DMS79 treated with DMSO at 0.1 percent for 48 hours (cell line): ENCODE results near the gene PLXNC1.

Source experiments
- DNase-seq: peaks from one replicate; lab custom pipeline; 2025; lab: John Stamatoyannopoulos, UW

The PLXNC1 gene

DNA sequence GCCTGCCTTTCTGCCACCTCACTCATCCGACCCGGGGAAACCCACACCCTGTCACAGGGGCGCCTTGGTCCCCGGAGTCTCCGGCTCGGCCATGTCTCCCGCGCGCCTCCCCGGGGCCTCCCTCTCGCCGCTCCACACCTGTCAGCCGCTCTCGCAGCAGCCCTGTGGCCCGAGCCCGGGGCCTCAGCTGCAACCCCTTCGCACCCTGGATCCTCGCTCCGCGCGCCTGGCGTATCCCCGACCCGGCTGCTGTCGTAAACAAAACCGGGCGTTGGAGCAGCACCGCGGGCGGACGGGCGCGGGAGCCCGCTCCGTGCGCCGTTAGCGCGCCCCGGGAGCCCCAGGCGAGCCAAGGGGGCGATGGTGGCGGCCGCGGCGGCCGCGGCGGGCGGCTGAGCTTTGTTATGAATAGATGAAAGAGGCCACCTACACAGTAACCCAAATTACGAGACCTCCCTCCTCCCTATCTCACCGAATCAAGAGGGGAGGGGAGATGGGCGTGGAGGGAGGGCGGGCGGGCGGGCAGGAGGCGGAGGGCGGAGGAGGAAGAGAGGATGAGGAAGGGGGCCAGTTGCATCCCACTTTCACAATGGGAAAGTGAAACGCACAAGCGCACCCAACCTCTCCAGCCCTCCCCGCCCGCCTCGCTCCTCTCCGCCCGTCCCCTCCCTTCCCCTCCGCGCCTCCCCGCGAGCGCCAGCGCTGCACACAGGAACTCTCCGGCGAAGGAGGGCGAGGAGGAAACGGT lies at the start of gene PLXNC1:
TSS of gene PLXNC1 (plus strand) at position 587 of the 748 bp plus-strand sequence. CDS start 395 bp downstream, outside the sequence.
- peak; percentile 45 for DNase-seq

DNA sequence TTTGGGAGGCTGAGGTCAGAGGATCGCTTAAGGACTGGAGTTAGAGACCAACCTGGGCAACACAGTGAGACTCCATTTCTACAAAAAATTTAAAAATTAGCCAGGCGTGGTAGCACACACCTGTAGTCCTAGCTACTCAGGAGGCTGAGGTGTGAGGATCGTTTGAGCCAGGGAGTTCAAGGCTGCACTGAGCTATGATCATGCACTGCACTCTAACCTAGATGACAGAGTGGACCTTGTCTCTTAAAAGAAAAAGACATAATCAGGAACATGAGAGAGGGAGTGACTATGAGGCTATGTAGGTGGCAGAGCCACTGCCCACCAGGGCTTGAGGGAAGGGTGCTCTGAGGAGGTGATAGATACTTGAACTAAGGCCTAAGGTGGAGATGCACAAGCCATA lies 49.2 kb upstream of the PLXNC1 start:
- no peak for DNase-seq

DNA sequence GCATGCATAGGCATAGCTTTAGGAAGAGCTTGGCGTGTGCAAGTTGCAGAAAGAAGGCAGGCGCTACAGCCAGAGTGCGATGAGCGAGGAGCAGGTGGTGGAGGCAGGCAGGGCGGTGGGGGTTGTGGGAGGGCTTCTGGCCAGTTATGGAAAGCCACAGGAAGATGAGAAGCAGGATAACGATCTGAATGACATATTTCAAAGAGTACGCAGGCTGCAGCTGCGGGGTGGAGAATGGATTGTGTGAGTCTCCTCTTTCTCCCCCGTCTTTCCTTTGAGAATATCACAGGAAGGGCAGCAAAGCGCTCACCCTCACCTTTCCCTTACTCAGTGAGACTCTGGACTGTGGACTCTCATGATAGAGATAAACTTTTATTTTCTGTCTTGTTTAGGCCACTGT lies 48.7 kb upstream of the PLXNC1 start:
- peak; percentile 31 for DNase-seq

DNA sequence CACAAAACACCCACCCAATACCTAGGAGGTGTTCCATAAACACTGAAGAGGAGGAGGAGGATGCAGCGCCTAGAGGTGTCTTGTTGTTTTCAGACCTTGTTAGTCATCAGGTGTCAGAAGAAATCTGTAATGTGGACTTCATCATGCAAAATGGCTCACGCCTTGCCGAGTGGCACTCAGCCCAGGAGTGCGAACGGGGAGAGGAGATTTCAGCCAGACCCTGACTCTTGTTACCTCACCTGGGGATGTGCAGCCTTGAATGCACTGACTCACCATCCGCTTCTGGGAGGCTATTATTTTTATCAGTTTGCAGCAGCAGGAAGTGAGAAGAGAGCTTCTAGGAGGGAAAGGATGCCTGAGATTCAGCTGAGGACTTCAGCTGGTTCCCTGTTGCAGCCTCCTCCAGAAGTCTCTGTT lies 48.2 kb upstream of the PLXNC1 start:
- no peak for DNase-seq

DNA sequence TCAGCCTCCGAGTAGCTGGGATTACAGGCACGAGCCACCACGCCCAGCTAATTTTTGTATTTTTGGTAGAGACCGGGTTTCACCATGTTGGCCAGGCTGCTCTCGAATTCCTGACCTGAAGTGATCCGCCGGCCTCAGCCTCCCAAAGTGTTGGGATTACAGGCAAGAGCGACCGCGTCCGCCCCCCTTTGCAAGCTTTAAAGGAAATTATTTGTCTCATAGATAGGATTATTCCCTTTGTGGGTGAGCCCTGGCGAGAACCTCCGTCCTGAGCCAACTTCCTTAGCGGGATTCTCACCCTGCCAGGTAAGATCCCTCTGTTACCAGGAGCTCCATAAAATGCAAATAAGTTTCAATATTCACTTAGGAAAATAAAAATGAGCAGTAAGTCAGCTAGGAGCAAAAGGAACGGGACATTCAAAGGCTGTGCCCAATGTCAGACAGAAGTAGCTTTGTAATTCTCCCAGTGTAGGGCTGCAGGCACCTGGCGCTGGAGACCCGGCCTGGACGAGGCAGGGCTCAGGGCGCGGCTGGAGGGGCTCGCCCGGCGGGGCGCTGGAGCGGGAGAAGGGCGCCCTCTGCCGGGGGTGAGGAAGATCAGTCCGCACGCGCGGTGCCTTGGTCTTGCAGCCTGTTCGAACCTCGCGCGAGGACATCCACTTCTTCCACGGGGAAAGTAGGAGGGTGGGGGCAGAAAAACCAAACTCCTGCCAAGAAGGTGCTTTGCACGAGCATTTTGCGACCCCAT lies 47.2 kb upstream of the PLXNC1 start:
- DNase-seq, result peak; percentile 80

DNA sequence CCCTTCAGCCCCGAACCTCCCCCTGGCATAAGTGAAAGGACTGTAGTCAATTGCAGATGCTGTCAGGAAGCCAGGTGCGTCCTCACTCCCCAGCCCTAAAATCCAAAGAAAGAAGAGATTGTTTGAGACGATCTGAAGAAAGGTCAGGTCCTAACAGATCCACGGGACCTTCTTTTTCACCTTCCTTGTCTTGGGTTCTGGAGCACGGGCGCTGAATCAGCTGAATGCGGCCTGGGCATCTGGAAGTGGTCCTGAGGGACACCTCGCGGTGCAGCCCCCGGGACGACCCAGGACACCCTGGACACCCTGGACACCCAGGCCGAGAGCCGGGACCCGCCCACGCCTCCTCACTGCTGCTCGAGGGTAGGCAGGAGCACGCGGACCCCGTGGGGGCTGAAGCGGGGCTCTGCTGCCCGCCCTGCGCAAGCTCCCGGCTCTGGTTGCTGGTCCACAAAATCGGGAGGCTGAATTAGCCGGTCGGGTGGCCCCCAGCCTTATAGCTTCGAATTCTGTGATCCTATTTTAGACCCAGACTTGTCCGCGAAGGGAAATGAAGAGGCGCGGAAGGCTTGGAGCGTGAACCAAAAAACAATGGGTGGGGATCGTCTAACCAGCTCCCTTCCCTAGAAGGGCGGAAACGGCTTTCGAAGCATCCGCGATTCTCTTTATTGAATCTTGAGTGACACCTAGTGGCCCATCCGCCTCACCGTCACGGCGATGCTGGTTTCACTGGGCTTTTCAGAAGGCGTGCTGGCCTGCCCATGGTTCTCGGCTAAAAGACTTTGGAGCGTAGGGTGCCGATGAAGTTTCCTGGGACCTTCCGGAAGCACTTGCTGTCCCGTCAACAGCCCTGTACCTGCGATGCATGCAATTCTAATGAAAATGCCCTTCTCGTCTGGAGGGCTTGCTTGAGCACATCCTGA lies 46.4 kb upstream of the PLXNC1 start:
- DNase-seq, result peak; percentile 84

DNA sequence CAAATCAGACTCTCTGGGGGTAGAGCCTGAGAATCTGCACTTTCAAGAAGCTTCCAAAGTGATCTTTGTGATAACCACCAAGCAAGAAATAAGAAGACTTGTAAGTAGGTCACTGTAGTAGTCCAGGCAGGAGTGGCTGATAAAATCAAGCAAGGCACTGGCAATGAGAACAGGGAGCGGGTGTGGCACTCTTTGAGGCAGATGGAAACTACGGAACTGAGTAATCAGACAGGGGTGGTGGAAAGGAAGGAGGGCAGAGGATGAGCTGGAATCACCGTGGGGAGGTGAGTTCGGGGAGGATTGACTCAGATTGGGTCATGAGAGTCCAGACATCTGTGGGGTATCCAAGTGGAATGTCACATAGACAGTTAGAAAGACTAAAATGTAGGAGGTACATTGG lies 44.4 kb upstream of the PLXNC1 start:
- no peak for DNase-seq

DNA sequence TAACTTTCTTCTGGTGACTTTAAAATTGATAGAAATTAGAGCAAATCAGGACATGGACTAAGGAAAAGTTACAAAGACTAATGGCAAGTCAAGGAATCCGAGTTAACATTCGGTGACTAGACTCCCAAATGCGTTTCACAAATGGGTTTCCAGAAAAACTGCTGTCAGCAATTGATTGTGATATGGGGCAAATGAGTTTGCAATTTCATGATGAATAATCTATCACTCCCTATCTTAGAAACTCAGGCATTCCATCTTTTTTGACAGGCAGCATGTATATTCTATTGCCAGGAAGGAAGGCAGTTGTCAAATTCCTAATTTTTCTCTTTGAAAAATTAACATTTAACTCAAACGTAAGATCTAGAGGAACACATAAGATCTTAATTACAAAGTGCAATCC lies 40.5 kb upstream of the PLXNC1 start:
- DNase-seq, result no peak

DNA sequence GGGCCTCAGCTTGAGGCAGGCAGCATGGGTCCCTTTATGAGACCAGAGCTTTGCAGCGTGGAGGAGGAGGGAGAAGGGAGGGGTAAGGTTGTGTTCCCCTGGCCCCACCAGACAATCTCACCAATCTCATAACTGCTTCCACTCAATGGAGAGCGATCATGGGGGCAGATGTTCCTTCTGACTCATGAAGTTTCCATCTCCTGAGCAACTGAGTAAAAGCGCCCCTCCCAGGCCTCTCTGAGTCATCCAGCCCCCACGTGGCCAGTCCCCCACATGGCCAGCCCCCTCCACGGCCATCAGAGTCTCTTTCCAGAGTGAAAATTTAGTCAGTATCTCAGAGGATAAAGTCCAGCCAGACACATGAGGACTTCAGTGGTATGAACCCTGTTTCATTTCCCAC lies 39.2 kb upstream of the PLXNC1 start:
- no peak for DNase-seq

DNA sequence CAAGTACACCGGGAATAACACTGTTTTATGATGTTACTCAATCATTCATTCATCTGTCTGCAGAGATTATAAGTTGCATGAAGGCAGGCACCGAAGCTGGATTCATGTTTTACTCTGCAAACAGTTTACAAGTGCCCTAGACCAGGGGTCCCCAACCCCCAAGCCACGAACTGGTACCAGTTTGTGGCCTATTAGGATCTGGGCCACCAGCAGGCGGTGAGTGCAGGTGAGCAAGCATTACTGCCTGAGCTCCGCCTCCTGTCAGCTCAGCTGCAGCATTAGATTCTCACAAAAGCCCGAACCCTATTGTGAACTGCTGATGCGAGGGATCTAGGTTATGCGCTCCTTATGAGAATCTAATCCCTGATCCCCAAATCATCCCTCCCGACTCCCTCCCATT lies 38.1 kb upstream of the PLXNC1 start:
- no peak for DNase-seq

DNA sequence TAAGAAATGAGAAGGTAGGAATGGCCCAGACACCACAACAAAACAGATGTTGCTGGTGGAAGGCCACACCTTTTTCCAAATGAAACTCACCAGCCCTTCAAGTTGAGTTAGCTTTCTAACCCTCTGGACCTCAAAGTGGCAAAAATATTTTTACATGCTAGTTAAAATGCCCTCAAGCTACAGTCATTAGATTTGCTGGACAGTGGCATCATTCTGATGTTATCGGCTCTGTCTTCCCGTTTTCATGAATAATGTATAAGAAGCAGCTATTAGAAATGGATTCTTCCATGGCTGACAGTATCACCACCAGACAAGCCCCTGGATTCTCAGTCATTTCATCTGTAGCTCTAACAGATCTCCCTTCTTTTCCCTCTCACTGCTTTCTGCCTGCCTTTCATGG lies 37.1 kb upstream of the PLXNC1 start:
- DNase-seq, result no peak

DNA sequence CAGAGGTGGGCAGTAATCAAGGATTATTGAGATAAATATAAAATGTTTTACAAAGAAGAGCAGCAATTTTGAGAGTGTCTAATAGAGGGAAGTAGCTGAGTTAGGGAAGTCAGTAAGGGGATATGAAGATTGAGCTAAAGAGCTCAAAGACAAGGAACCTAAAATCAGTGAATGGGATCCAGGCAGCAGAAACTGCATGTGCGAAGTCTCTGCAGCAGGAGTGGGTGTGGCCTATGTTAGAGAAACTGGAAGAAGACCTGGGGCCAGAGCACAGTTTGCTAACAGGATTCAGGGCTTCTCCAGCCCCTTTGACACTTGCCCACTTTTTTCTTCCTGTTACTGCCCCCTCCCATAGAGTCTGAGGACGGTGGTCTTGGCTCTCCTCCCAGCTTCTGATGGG lies 36.3 kb upstream of the PLXNC1 start:
- DNase-seq, result no peak

DNA sequence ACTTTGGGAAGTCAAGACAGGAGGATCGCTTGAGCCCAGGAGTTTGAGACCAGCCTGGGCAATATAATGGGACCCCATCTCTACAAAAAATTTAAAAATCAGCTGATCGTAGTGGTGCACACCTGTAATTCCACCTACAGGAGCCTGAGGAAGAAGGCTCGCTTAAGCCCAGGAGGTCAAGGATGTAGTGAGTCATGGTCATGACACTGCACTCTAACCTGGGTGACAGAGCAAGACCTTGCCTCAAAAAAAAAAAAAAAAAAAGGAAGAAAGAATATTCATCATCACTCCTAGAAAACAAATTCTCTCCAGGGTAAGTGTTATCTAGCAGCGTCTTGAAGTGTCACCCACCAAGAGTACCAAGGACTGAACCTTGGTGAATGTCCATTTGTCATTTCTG lies 34.2 kb upstream of the PLXNC1 start:
- DNase-seq, result no peak

DNA sequence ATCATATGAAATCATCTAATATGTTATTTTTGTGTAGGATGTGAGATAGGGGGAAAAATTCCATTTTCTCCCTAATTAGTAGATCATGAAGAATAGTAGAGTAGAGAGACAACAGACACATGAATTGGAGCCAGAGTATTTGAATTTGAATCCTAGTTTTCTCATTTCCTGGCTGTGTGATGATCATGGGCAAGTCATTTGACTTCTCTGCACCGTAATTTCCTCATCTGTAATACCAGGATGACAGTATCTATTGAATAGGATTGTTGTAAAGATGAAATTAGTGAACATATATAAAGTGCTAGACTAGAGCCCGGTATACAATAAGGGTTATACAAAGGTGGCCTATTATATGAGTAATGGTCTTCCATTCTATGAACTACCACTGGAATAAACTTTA lies 32.2 kb upstream of the PLXNC1 start:
- no peak for DNase-seq

DNA sequence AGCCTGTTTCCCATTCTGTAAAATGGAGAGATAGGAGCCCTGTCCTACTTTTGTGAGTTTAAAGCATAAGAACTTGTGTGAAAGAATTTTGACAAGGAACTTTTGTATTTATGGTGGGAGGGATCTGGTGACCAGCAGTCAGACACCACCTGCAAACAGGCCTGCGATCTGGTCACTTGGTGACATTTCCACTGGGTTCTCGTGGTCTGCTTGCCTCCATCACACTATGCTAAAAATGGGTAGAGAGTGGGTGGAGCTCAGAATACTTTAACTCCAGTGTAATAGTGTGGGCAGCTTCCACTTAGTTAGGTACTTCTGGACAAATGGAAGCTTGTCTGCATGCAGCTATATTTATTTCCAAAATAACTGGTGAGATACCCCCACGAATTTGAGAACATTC lies 26.5 kb upstream of the PLXNC1 start:
- no peak for DNase-seq

DNA sequence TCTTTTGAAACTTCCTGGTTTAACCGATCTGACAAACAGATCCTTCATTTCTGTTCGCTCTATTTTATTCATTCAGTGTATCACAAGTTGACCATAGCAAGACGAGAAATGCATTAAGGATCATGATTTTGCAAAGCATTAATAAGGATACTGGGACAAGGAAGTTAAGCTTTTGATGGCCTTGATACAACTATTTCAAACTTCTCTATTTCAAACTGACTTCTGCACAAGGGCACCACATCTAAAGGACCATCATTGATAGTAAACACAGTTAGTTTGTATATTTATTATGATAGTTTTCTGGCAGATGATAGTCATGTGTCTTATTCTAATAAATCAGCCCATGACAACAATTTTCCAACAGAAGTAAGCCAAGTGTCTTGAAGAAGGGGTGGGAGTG lies 25.8 kb upstream of the PLXNC1 start:
- DNase-seq, result no peak

DNA sequence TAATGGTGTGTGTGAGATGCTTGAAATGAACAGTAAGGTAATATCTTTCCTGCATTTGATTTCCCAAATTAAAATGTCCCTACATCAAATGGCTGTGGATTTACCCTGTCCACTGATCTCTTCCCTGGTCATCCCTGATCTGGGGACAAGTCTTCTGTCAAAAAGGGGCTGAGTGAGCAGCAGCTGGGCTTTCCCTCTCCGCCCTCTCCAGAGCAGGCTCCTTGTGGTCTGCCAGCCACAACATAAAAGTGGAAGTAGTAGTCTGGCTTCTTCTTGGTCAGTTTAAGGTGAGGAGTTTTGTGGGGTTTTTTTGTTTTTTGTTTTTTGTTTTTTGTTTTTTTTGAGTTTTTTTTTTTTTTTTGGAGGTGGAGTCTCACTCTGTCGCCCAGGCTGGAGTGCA lies 25.2 kb upstream of the PLXNC1 start:
- DNase-seq, result no peak

DNA sequence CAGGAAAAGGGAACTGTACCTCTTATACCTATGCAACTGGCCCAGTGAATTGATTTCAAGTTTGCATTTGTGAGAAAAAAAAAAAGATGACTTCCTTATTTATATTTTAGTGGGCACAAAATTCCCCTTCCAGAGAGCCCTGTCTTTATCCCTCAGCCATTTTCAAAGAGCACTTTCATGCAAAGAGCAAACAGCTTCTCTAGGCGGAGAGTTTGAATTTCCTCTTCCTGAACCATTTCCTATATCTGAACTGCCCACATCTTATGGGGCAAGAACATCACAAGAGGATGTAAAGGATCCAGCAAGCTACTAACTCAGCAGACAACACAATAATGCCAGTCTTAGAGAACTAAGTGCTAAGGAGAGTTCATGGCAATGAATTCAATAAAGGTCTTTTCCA lies 22.3 kb upstream of the PLXNC1 start:
- DNase-seq, result no peak

DNA sequence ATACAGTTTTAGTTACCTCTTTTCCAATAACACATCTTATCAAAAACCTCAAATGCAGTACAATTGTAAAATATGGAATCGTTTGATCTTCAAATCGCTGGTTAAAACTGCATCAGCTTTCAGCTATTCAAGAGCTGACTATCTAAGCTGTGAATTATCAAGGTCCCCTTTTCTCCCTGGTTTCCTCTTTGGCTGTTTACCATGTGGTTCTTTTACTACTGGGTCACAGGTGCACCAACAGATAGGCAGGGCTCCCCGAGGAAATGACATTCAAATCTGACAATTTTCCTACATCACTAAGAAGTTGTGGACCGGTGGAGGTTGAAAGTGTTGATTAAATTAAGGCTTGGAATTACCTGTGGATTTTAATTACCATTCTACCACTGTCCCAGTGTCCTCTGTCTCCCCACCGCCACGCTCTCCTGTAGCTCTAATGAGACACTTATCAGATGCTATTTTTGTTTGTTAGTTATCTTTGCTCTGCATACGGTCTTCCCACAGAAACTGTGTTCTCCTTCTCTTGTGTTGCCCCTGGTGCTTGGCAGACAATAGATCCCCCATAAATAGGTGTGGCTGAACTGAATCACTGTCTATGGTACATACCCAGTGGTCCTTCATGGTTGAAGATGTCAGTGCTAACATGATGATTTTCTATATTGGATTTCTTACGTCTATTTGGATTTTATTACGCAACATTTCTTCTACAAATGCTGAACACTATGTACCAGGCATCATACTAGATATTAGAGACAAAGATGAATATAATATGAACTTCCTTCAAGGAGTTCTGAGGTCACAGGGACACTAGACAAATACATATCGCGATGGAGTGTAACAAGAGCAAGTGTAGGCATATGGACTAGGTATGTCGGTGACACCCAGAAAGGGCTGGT lies 20.9 kb upstream of the PLXNC1 start:
- no peak for DNase-seq

DNA sequence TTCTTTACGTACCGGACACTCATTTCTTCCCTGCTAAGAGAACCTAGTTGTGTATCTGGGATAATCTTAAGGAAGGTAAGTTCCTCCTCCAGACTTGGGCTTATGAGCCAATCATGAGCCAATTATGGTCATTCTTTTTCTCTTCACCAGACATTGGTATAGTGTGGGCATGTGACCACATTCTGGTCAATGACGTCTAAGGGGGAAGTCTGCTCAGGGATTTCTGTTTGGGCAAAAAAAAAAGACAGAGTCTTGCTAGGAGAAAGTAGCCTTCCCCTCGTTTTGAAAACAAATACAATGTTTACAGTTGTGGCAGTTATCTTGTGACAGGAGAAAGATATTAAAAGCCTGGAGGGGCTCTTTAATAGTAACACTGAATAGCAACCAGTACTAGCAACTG lies 20.1 kb upstream of the PLXNC1 start:
- no peak for DNase-seq

DNA sequence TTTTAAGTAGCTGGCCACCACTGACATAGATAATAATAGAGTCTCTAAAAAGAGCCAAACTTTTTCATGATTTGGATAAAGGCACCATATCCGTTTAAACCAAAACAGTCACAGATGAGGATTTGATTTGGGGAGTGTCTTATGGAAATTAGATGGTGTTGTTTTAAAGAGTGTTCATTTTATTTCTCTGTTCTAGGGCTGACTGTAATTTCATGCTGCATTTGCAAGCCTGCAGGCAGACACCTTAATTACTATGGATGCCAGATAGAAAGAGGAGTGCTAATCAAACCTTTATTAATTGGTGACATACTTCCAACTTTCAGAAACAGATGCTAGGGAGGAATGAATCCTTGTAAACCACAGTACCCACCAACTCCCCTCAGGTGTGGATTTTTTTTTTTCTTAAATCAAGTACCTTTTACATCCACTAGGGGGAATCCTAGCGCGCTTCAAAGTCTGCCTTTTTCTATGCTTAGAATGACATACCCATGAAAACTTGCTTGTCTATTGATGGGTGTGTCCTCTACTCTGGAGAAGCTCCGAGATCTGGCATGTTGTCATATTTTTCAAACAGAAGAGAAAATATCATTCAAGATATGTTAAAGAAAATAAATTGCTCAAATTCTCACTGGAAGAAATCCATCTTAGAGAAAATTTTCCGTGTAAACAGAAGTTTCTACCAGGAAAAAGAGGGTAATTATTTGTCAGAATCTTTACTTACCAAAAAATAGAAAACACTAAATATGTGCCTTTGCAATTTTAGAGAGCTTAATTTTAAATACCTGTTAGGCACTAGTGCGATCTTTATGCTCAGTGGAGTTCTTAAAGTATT lies 14.2 kb upstream of the PLXNC1 start:
- DNase-seq, result peak; percentile 53
